IMR-90 (cell line): ENCODE results near the gene GRM4. TPM values are rescaled to one million over a fixed set of nuclear protein-coding genes. Genes with fewer than 3 reads are reported as not detected.

Experiments
- ATAC-seq: fragments of 200-7000 bp; cut with Tn5 transposase; 2 replicates; pipeline ENCODE4 v1.9.1; 2020; ENCODE audit warnings: low read depth, mild to moderate bottlenecking, moderate library complexity
- BruUV-seq: library from RNA; stranded (reverse); fragments of 400-500 nt; replicated peaks from 2 replicates; lab custom pipeline; 2021; lab: Mats Ljungman, UMichigan
- CTCF ChIA-PET: fragments of 300-600 bp; formaldehyde crosslinking; extraction: SDS; loops from one replicate; lab custom pipeline; 2021; ENCODE audit warnings: antibody characterized with exemption; lab: Yijun Ruan, JAX
- POLR2A ChIA-PET: fragments of 300-600 bp; sonication (Branson Sonifier 250); formaldehyde crosslinking; loops from one replicate; lab custom pipeline; 2022; ENCODE audit warnings: antibody characterized with exemption; ENCODE audit not compliant: unreplicated experiment; lab: Charles Lee
- DNase-seq: peaks from one replicate; pipeline ENCODE4 v3.0.0; 2013
- H2AFZ ChIP-seq: replicated peaks from 2 replicates; pipeline ENCODE3; 2013; ENCODE audit warnings: low read length, mild to moderate bottlenecking; ENCODE audit not compliant: poor library complexity
- H2AK5ac ChIP-seq: 2 replicates; pipeline ENCODE4 v1.6.1; 2013; ENCODE audit warnings: low read depth, low read length, inconsistent platforms
- H2AK9ac ChIP-seq: replicated peaks from 2 replicates; pipeline ENCODE3; 2013; ENCODE audit warnings: mild to moderate bottlenecking, low read depth, low read length, moderate library complexity; ENCODE audit not compliant: poor library complexity
- H2BK120ac ChIP-seq: 2 replicates; pipeline ENCODE4 v1.6.1; 2013; ENCODE audit warnings: low read depth, low read length, inconsistent platforms
- H2BK15ac ChIP-seq: 3 replicates; pipeline ENCODE4 v1.6.1; 2013; ENCODE audit warnings: low read depth, low read length, inconsistent platforms
- H2BK20ac ChIP-seq: 2 replicates; pipeline ENCODE4 v1.6.1; 2013; ENCODE audit warnings: low read depth, mild to moderate bottlenecking, inconsistent platforms, low read length, moderate library complexity
- H2BK5ac ChIP-seq: 2 replicates; pipeline ENCODE4 v1.6.1; 2013; ENCODE audit warnings: mild to moderate bottlenecking, low read depth, low read length, inconsistent platforms; ENCODE audit not compliant: poor library complexity, severe bottlenecking
- H3K14ac ChIP-seq: replicated peaks from 2 replicates; pipeline ENCODE4 v1.6.1; 2013; ENCODE audit warnings: low read depth, low read length, inconsistent platforms
- H3K18ac ChIP-seq: 2 replicates; pipeline ENCODE4 v1.6.1; 2013; ENCODE audit warnings: low read depth, low read length, control low read depth
- H3K23ac ChIP-seq: 2 replicates; pipeline ENCODE4 v1.6.1; 2013; ENCODE audit warnings: low read depth, low read length, inconsistent platforms
- H3K27ac ChIP-seq: 2 replicates; pipeline ENCODE4 v1.5.1; 2013; ENCODE audit warnings: mild to moderate bottlenecking, control low read depth, low read length; ENCODE audit not compliant: insufficient read depth
- H3K27me3 ChIP-seq: 2 replicates; pipeline ENCODE4 v1.6.1; 2013; ENCODE audit warnings: low read length; ENCODE audit not compliant: control insufficient read depth, insufficient read depth
- H3K36me3 ChIP-seq: 2 replicates; pipeline ENCODE4 v1.6.1; 2013; ENCODE audit warnings: low read length, mixed read lengths; ENCODE audit not compliant: control insufficient read depth, insufficient read depth
- H3K4ac ChIP-seq: 2 replicates; pipeline ENCODE4 v1.6.1; 2013; ENCODE audit warnings: low read depth, low read length, inconsistent platforms
- H3K4me1 ChIP-seq: 2 replicates; pipeline ENCODE4 v1.6.1; 2013; ENCODE audit warnings: low read length, mixed read lengths; ENCODE audit not compliant: control insufficient read depth, insufficient read depth
- H3K4me2 ChIP-seq: 2 replicates; pipeline ENCODE4 v1.6.1; 2013; ENCODE audit warnings: low read depth, mild to moderate bottlenecking, control low read depth, low read length, moderate library complexity
- H3K4me3 ChIP-seq: 2 replicates; pipeline ENCODE4 v1.5.1; 2013; ENCODE audit warnings: low read depth, mild to moderate bottlenecking, control low read depth, low read length, moderate library complexity; ENCODE audit not compliant: insufficient read depth
- H3K56ac ChIP-seq: 2 replicates; pipeline ENCODE4 v1.6.1; 2013; ENCODE audit warnings: low read length, inconsistent platforms; ENCODE audit not compliant: insufficient read depth; ENCODE audit errors: extremely low read depth
- H3K79me1 ChIP-seq, 2 experiments: 2 replicates each; pipeline ENCODE4 v1.6.1; 2013; ENCODE audit warnings: low read length in 2 of 2, inconsistent platforms in 1 of 2, low read depth in 1 of 2
- H3K9ac ChIP-seq: 2 replicates; pipeline ENCODE4 v1.6.1; 2013; ENCODE audit warnings: low read depth, low read length, control low read depth
- H3K9me1 ChIP-seq: 2 replicates; pipeline ENCODE4 v1.6.1; 2013; ENCODE audit warnings: low read length, inconsistent platforms; ENCODE audit not compliant: insufficient read depth
- H3K9me3 ChIP-seq: 2 replicates; pipeline ENCODE4 v1.6.1; 2013; ENCODE audit warnings: low read length; ENCODE audit not compliant: control insufficient read depth, insufficient read depth
- H4K20me1 ChIP-seq: 2 replicates; pipeline ENCODE4 v1.6.1; 2013; ENCODE audit warnings: low read length, inconsistent platforms; ENCODE audit not compliant: insufficient read depth
- H4K5ac ChIP-seq: 2 replicates; pipeline ENCODE4 v1.6.1; 2013; ENCODE audit warnings: mild to moderate bottlenecking, low read depth, low read length, control low read depth
- H4K8ac ChIP-seq, 2 experiments: 2 replicates each; pipeline ENCODE4 v1.6.1; 2013; ENCODE audit warnings: low read depth in 2 of 2, low read length in 2 of 2, control low read depth in 1 of 2, inconsistent platforms in 1 of 2
- H4K91ac ChIP-seq: 2 replicates; pipeline ENCODE4 v1.6.1; 2013; ENCODE audit warnings: low read depth, low read length, inconsistent platforms; ENCODE audit not compliant: insufficient read depth
- MAFK ChIP-seq: IDR thresholded peaks from 2 replicates; pipeline ENCODE4 v1.6.1; 2012; ENCODE audit warnings: low read depth, low read length, improper control_type of control experiment
- RCOR1 ChIP-seq: IDR thresholded peaks from 2 replicates; pipeline ENCODE4 v1.6.1; 2012; ENCODE audit warnings: mild to moderate bottlenecking, low read length, improper control_type of control experiment; ENCODE audit not compliant: insufficient replicate concordance
- RFX5 ChIP-seq: IDR thresholded peaks from 2 replicates; pipeline ENCODE4 v1.8.0; 2012; ENCODE audit warnings: low read depth, mild to moderate bottlenecking, low read length, moderate library complexity
- WGBS, 2 experiments: methylation state at CpG; one replicate each; pipeline versions ENCODE4 v1.1.5 to v1.1.7; 2013; ENCODE audit warnings: missing lambda C conversion rate in 2 of 2; ENCODE audit not compliant: insufficient read length in 1 of 2; ENCODE audit errors: extremely low coverage in 2 of 2; 5-methylcytosine and 5-hydroxymethylcytosine counted together
- dilution Hi-C: fragments of 300-500 bp; cut with HindIII; formaldehyde crosslinking; loops from one replicate; pipeline ENCODE4 v1.14.3; 2018; ENCODE audit warnings: low sequenced_read_pairs; ENCODE audit not compliant: unreplicated experiment
- in situ Hi-C: fragments of 300-500 bp; cut with MboI; formaldehyde crosslinking; loops from 3 replicates; pipeline ENCODE4 v1.14.3; 2019; ENCODE audit warnings: low sequenced_read_pairs, inconsistent platforms, mixed read lengths
- intact Hi-C: fragments of 100-400 bp; cut with micrococcal nuclease; formaldehyde crosslinking; loops from 2 replicates; pipeline ENCODE4 v1.10.0; 2022
- polyA plus RNA-seq, 3 experiments: library from polyadenylated mRNA; depleted of rRNA; stranded (reverse); fragments of >200 nt; gene quantifications; 2 replicates each; pipeline ENCODE4 v1.2.3, GENCODE V29; 2012; ENCODE audit warnings: low replicate concordance in 1 of 3
- total RNA-seq: library from RNA; depleted of rRNA; stranded (reverse); fragments of >200 nt; gene quantifications from 2 replicates; pipeline ENCODE4 v1.2.3, GENCODE V29; 2012

GRM4 gene
- total and polyA plus RNA-seq, 2 of the 4 experiments (the other 2 are of a cell fraction): 0.02 TPM; not detected in 1

GRCh38 chr6:34104628-34105027 is 41.3 kb downstream of the GRM4 start:
- H4K5ac ChIP-seq: no peak overlapping the region
- H3K9me3 ChIP-seq: no peaks in the 10 kb centered on the region
- H3K36me3 ChIP-seq: no peaks in the 10 kb centered on the region
- in situ Hi-C loops (no loop called here), dilution Hi-C loops (no loop called here), intact Hi-C loops (no loop called here)
- no peak overlapping the region for H3K18ac ChIP-seq
- H3K56ac ChIP-seq: no peak overlapping the region
- no peak overlapping the region for H3K9ac ChIP-seq
- no peak overlapping the region for H3K4me2 ChIP-seq
- ATAC-seq: no peak
- no peaks in the 10 kb centered on the region for H3K79me1 ChIP-seq
- no peak overlapping the region for H2BK15ac ChIP-seq
- no peak overlapping the region for H2BK20ac ChIP-seq
- BruUV-seq: no TSS peak
- no peaks in the 10 kb centered on the region for H4K20me1 ChIP-seq
- no peak overlapping the region for H2BK5ac ChIP-seq
- no peak overlapping the region for H3K14ac ChIP-seq
- peaks cover 72% of the 10 kb centered on the region for H3K27me3 ChIP-seq
- no peak overlapping the region for H3K4ac ChIP-seq
- no peak overlapping the region for H4K8ac ChIP-seq
- no peak overlapping the region for H2AK9ac ChIP-seq
- no peak for DNase-seq
- H3K23ac ChIP-seq: no peak overlapping the region
- H3K4me3 ChIP-seq: no peak overlapping the region
- no peak overlapping the region for H4K91ac ChIP-seq
- no peaks in the 10 kb centered on the region for H3K9me1 ChIP-seq
- no peak overlapping the region for H2AK5ac ChIP-seq
- no peak overlapping the region for H2AFZ ChIP-seq
- H3K4me1 ChIP-seq: no peaks in the 10 kb centered on the region
- CTCF ChIA-PET: no interaction called here
- no peak overlapping the region for H3K27ac ChIP-seq
- no peak for TF ChIP-seq MAFK
- TF ChIP-seq RCOR1: no peak
- no peak for TF ChIP-seq RFX5
- WGBS, 2 experiments: 75% methylated on average over 1 of the region's 10 CpGs; no CpG with 5 or more reads in 1 of the 2 experiments
- POLR2A ChIA-PET: no interaction called here
- no peak overlapping the region for H2BK120ac ChIP-seq
